Effector memory CD8-positive, alpha-beta T cell (primary cell): ENCODE results near the gene C16orf74.

Experiments used
- ATAC-seq: fragments of 150-1000 bp; cut with Tn5 transposase; replicated peaks from 2 replicates; pipeline ENCODE4 v1.10.0; 2021; ENCODE audit warnings: mild to moderate bottlenecking, moderate library complexity
- DNase-seq, 3 experiments: peaks; one replicate each; pipeline ENCODE4 v3.0.0; 2021
- H3K27ac Mint-ChIP-seq, 2 donors: one replicate each; pipeline ENCODE4 v1.8.0; 2022; ENCODE audit warnings: mild to moderate bottlenecking in 2 of 2, mixed read lengths in 2 of 2, moderate library complexity in 2 of 2
- H3K27me3 Mint-ChIP-seq, 2 donors: one replicate each; pipeline ENCODE4 v1.8.0; 2022; ENCODE audit warnings: mixed read lengths in 2 of 2
- H3K36me3 Mint-ChIP-seq: one replicate; pipeline ENCODE4 v1.8.0; 2022; ENCODE audit warnings: mild to moderate bottlenecking, moderate library complexity, mixed read lengths; ENCODE audit not compliant: insufficient read depth
- H3K4me1 Mint-ChIP-seq, 2 donors: one replicate each; pipeline ENCODE4 v1.8.0; 2022; ENCODE audit warnings: low read depth in 2 of 2, mixed read lengths in 2 of 2
- H3K4me3 Mint-ChIP-seq, 2 donors: one replicate each; pipeline ENCODE4 v1.8.0; 2022; ENCODE audit warnings: mild to moderate bottlenecking in 2 of 2, mixed read lengths in 2 of 2, moderate library complexity in 2 of 2
- H3K9me3 Mint-ChIP-seq, 2 donors: one replicate each; pipeline ENCODE4 v1.8.0; 2022; ENCODE audit warnings: mixed read lengths in 2 of 2

Gene C16orf74

DNA sequence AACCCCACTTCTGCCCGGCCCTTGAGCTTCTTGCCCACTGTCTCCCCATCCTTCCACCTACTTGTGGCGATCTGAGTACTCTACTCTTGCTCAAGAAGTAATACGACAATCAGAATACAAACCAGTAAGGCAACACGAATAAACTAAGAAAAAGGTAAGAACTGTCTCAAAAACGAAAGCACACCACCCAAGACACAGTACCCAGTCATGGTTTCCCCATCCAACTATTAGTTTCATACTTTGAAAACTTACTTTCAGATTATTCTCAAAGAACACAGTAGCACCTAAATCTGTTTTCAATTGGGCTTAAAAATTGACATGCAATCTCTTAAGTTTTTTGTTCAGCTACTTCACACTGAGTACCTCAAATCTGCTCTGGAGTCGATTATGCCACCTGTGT lies 76.1 kb downstream of the C16orf74 start:
- no peak for ATAC-seq
- Mint-ChIP-seq H3K4me3 (no peak overlapping the region), H3K27ac (peak overlapping the region; percentile 60 to 73), H3K9me3 (no peaks in the 10 kb centered on the region), H3K36me3 (peaks cover 68% of the 10 kb centered on the region), H3K4me1 (no peaks in the 10 kb centered on the region), H3K27me3 (no peaks in the 10 kb centered on the region)
- no peak for DNase-seq

DNA sequence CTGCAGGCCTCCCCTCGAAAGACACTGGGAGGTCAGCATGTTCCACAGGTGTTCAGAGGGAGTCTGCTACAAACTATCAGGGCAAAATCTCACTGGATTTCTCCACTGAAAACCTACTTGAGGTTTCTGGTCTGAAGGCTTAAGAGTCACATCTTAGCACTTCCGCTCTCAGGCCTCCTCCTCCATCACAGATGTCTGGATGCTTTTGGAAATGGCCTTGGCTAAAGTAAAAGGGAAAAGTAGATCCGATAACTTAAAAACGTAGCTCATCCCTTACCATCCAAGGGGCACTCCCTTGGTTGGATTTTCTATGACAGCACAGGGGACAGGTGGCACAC lies 76.5 kb downstream of the C16orf74 start:
- Mint-ChIP-seq H3K4me3 (no peak overlapping the region), H3K27ac (peak overlapping the region; percentile 55 to 73), H3K27me3 (no peaks in the 10 kb centered on the region), H3K9me3 (no peaks in the 10 kb centered on the region), H3K36me3 (peaks cover 69% of the 10 kb centered on the region), H3K4me1 (no peaks in the 10 kb centered on the region)
- DNase-seq (no peak), ATAC-seq (no peak)

DNA sequence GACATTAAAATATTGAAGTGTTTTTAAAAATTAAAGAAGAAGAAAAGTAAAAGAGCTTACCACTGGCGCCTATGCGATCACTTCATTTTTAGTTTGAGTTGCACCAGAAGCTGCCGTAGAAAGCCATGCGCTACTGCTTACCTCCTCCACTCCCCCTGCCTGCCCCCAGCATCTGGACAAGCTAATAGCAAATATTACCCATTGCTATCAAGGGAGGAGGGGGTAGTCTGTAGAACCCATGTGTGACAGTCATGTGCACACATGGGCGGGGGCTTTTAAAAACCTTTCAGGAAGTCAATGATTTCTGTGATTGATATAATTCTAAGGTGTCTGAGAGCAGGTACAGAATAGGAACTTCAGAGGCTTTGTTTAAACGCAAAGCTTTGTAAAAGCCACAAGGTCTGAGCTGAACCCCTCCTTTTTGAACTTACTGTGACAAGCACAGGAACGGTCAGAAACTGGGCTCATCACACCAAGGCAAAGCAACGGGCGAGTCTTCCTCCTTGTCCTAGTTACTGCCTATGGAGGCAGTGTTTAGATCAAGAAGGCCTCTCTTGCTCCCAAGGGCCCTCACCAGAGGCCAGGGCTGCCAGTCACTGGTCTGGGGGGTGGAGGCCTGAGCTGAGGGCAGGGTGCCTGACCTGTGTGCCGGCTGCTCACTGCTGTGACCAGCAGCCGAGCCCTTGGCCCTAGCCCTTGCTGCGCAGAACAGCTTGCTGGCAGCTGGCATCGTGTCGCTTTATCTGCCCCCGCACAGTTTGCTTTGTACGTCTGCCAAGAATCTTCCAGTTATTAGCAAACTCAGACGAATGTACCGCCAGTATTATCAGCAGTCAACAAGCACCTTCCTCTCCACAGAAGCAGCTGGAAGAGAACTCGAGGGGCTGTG lies 77.1 kb downstream of the C16orf74 start:
- peaks cover 73% of the 10 kb centered on the region for H3K36me3 Mint-ChIP-seq
- ATAC-seq (no peak), DNase-seq (no peak)
- no peak overlapping the region for H3K4me3 Mint-ChIP-seq
- H3K27ac Mint-ChIP-seq, result peak overlapping the region; percentile 46 to 55
- H3K4me1 Mint-ChIP-seq, result no peaks in the 10 kb centered on the region
- H3K27me3 Mint-ChIP-seq, result no peaks in the 10 kb centered on the region
- H3K9me3 Mint-ChIP-seq, result no peaks in the 10 kb centered on the region

DNA sequence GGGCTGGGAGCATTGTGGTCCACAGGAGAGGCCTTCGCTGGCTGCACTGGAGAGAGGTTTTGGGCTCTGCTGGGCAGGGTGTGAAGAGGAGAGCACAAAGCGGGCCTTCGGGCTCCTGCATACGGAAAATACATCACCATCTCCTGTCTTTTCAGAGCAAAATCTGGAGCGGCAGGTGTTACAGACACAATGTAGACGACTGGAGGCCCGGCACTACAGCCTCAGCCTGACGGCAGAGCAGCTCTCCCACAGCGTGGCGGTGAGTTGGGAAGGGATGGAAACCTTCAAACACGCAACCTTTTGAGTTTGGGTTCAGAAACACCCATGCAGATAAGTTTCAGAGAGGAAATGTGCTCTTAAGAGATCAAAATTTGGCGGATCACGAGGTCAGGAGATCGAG lies 80.1 kb downstream of the C16orf74 start:
- Mint-ChIP-seq H3K9me3 (no peaks in the 10 kb centered on the region), H3K36me3 (peaks cover 81% of the 10 kb centered on the region), H3K4me3 (no peak overlapping the region), H3K4me1 (no peaks in the 10 kb centered on the region), H3K27me3 (no peaks in the 10 kb centered on the region), H3K27ac (peak overlapping the region; percentile 29 to 95)
- ATAC-seq (no peak), DNase-seq (no peak)

DNA sequence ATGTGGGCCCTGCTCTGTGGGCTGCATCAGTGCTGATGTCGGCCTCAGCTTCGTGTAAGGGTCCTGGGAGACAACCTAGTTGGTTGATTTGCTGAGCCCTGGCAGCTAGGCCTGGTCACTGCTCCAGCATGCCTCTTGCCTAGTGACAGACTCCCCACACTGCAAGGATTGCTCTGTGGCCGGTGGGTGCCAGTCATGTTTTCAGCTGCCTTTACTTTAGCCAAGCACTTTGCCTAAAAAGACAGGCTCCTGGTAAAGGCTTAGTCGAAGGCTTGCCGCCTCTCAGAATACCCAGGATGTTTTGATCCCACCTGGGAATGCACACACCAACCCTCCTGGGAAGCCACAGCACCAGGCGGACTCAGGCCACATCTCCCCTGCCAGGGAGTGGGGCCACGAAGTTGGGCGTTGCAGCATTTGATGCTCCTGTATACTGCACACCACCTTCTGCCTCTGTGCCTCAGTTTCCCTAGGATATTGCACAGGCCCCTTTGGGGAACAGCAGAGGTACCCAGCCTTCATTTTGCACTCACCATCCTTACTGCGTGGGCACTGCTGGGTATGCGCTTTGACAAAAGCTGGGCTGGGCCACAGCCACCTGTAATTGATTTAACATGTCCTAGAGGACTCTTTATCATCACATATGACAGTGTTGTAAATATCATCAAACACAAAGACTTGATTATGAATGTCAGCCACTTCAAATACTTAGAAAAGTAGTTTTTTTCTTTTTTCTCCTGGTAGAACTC lies 82.0 kb downstream of the C16orf74 start:
- Mint-ChIP-seq H3K4me3 (no peak overlapping the region), H3K4me1 (no peaks in the 10 kb centered on the region), H3K27ac (no peak overlapping the region), H3K36me3 (peaks cover 67% of the 10 kb centered on the region), H3K27me3 (no peaks in the 10 kb centered on the region), H3K9me3 (no peaks in the 10 kb centered on the region)
- ATAC-seq (no peak), DNase-seq (no peak)

DNA sequence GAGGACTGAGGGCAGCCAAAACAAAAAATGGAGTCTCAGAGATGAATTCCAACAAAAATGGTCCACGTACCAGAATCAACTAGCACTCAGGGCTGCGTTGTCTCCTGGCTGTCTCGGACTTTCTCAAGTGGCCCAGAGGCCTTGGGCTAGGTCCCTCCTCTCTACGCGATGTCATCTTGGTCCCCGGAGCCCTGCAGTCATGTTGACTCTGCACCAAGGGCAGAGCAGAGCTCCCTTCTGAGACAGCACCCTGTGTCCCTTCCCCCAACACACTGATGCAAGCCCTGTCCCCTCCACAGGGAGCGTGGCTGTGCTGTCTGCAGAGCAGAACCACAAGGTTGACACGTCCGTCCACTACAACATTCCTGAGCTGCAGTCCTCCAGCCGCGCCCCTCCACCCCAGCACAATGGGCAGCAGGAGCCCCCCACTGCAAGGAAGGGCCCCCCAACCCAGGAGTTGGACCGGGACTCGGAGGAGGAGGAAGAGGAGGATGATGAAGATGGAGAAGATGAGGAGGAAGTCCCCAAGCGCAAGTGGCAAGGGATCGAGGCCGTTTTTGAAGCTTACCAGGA lies 83.0 kb downstream of the C16orf74 start:
- H3K4me1 Mint-ChIP-seq, result no peaks in the 10 kb centered on the region
- peaks cover 65% of the 10 kb centered on the region for H3K36me3 Mint-ChIP-seq
- no peaks in the 10 kb centered on the region for H3K27me3 Mint-ChIP-seq
- DNase-seq, result no peak
- no peaks in the 10 kb centered on the region for H3K9me3 Mint-ChIP-seq
- H3K27ac Mint-ChIP-seq, result no peak overlapping the region
- H3K4me3 Mint-ChIP-seq, result no peak overlapping the region
- no peak for ATAC-seq

DNA sequence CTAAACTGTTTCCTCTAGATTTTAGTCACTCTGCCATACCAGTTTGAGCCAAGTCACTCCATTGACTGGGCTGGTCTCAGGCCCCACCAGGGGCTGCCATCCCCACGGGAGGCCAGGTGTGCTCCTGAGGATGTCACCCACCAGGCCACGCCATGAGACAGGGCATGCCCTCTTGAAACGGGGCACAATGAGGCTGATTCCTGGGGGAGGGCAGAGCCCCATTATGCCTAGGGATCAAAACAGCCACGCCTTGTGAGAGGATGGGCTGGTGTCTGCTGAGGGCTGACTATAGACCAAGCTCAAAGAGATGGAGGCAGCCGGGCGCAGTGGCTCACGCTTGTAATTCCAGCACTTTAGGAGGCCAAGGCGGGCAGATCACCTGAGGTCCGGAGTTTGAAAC lies 83.6 kb downstream of the C16orf74 start:
- no peaks in the 10 kb centered on the region for H3K27me3 Mint-ChIP-seq
- no peak overlapping the region for H3K4me3 Mint-ChIP-seq
- no peaks in the 10 kb centered on the region for H3K9me3 Mint-ChIP-seq
- ATAC-seq, result no peak
- H3K27ac Mint-ChIP-seq, result no peak overlapping the region
- no peak for DNase-seq
- H3K36me3 Mint-ChIP-seq, result peaks cover 63% of the 10 kb centered on the region
- H3K4me1 Mint-ChIP-seq, result no peaks in the 10 kb centered on the region

DNA sequence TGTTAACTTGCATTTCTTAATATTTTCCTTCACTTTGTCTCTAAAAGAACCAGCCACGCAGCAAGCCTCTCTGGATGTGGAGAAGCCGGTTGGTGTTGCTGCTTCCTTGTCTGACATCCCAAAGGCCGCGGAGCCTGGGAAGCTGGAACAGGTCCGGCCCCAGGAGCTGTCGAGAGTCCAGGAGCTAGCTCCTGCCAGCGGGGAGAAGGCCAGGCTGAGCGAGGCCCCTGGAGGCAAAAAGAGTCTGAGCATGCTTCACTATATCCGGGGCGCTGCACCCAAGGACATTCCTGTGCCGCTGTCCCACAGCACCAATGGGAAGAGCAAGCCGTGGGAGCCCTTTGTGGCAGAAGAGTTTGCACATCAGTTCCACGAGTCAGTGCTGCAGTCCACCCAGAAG lies 85.0 kb downstream of the C16orf74 start:
- Mint-ChIP-seq H3K27ac (peak overlapping the region in 1 of 2 donors; percentile 71), H3K36me3 (peaks cover 57% of the 10 kb centered on the region), H3K9me3 (no peaks in the 10 kb centered on the region), H3K4me3 (no peak overlapping the region), H3K27me3 (no peaks in the 10 kb centered on the region), H3K4me1 (no peaks in the 10 kb centered on the region)
- DNase-seq (no peak), ATAC-seq (no peak)

DNA sequence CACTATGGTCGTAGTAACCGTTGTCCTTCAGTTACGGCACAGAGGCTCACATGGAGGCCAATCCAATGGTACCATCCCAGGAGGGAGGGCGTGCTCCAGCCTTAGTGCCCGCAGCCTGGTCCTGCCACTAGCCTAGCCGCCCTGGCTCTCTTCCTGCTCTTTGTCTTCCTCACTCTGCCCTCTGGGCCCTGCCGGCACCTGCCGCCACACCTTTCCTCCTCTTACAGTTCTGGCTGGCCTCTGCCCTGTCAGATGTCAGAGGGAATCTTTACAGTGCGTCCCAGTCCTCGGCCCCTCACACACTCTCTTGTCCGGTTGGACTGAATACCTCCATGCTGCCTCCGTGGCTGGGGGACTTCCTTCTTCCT lies 85.5 kb downstream of the C16orf74 start:
- peak overlapping the region in 1 of 2 donors; percentile 71 for H3K27ac Mint-ChIP-seq
- H3K36me3 Mint-ChIP-seq, result peaks cover 53% of the 10 kb centered on the region
- H3K4me3 Mint-ChIP-seq, result no peak overlapping the region
- DNase-seq (no peak), ATAC-seq (no peak)
- no peaks in the 10 kb centered on the region for H3K4me1 Mint-ChIP-seq
- no peaks in the 10 kb centered on the region for H3K9me3 Mint-ChIP-seq
- no peaks in the 10 kb centered on the region for H3K27me3 Mint-ChIP-seq

DNA sequence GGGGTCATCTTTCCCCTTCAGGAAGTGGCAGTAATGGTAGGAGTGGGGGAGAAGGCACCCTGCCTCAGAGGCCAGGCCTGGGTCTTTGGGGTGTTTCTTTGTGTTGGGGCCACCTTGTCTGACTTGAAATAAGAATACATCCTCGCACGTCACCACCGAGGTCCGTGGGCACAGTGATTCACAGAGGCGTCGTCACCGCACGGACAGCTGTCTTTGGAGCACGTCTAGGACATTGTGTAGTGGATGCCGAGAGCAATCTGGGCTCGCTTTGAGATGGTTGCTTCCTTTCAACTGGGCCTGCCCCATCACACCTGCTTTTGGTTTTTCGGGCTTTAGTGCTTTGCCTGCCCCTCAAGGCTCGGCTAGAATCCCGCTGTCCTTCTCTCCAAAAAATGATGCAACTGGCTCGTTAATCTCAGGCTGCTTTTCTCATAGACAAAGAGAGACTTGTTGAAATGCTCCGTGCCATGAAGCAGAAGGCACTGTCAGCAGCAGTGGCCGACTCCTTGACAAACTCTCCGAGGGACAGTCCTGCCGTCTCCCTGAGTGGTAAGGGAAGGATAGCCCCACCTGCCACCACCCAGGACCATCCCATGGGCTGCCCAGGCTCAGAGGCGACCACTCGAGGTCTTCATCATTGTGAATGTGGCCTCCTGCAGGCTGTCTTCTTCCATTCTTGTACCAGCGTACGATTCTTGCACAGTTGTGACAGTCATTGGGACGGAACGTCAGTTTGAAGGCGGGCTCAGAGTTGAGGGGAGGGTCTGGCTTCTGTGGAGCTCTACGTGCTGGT lies 86.1 kb downstream of the C16orf74 start:
- no peaks in the 10 kb centered on the region for H3K9me3 Mint-ChIP-seq
- H3K36me3 Mint-ChIP-seq, result peaks cover 54% of the 10 kb centered on the region
- H3K4me3 Mint-ChIP-seq, result no peak overlapping the region
- peaks cover 2% of the 10 kb centered on the region in 2 donors for H3K4me1 Mint-ChIP-seq
- no peak overlapping the region for H3K27ac Mint-ChIP-seq
- DNase-seq (no peak), ATAC-seq (no peak)
- H3K27me3 Mint-ChIP-seq, result no peaks in the 10 kb centered on the region

DNA sequence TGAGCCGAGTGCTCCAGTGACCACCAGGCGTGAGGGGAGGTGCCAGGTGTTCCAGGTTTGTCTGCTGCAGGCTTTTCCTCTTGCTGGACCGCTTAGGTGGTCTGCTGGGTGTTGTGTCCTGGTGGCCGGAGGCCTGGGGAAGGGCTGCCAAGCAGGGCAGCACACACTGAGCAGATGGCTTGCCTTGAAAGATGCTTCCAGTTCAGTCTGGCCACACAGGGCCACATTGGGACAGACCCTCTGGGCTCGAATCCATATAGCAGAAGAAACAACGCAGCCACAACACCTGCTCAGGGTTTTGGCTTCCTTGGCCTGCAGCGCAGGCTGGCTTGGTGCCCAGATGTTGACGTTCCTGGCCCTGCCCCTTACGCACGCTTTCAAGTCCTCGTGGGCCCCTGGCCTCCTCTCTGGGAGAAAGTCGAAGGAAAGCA lies 87.0 kb downstream of the C16orf74 start:
- Mint-ChIP-seq H3K36me3 (peaks cover 48% of the 10 kb centered on the region), H3K27me3 (no peaks in the 10 kb centered on the region), H3K4me3 (no peak overlapping the region), H3K27ac (no peak overlapping the region), H3K9me3 (no peaks in the 10 kb centered on the region), H3K4me1 (peaks cover 2 to 5% of the 10 kb centered on the region in 2 donors)
- ATAC-seq, result no peak
- DNase-seq, result no peak

DNA sequence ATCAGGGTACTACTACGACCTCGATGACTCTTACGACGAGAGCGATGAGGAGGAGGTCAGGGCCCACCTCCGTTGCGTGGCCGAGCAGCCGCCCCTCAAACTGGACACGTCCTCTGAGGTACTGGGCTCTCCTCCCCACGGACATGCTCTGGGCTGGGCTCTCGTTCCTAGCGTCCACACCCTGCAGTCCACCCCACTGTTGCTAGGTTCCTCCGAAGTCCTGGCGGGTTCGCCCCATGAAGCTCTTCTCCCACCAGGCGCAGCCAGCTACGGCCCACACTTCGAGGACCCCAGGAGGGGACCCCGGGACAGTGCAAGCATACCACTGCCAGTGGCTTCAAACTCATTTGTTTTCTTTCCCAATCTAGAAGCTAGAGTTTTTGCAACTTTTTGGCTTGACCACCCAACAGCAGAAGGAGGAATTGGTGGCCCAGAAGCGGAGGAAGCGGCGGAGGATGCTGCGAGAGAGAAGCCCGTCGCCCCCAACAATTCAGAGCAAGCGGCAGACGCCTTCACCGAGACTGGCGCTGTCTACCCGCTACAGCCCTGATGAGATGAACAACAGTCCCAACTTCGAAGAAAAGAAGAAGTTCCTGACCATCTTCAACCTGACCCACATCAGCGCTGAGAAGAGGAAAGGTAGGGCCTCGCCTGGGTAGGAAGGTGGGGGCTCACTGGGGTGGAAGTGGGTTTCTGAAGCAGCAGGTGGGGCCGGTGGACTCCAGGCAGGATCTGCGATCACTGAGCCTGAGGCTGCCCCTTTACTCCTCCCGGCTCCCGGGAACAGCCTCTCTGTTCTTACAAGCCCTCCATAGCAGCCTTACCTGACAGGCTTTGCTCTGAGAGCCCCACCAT lies 87.7 kb downstream of the C16orf74 start:
- H3K4me1 Mint-ChIP-seq, result peaks cover 2 to 5% of the 10 kb centered on the region in 2 donors
- H3K27ac Mint-ChIP-seq, result no peak overlapping the region
- ATAC-seq (no peak), DNase-seq (no peak)
- no peaks in the 10 kb centered on the region for H3K9me3 Mint-ChIP-seq
- no peaks in the 10 kb centered on the region for H3K27me3 Mint-ChIP-seq
- peaks cover 44% of the 10 kb centered on the region for H3K36me3 Mint-ChIP-seq
- no peak overlapping the region for H3K4me3 Mint-ChIP-seq

DNA sequence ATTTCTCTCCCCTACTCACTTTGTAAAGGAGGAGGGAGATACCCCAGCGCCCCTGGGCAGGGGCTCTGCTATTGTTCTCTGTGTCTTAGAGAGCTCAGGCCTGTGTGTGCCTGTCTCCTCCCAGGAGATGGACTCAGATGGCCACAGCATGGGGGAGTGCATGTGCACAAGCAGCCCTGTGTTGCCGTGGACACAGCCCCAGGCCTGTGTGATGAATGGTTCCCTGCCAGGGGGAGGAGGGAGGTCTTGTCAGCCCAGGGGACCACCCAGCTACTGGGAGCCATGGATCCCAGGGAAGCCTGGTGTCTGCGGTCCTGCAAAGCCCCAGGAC lies 88.4 kb downstream of the C16orf74 start:
- ATAC-seq, result no peak
- no peak for DNase-seq
- no peaks in the 10 kb centered on the region for H3K9me3 Mint-ChIP-seq
- H3K27ac Mint-ChIP-seq, result no peak overlapping the region
- H3K27me3 Mint-ChIP-seq, result no peaks in the 10 kb centered on the region
- H3K4me3 Mint-ChIP-seq, result no peak overlapping the region
- peaks cover 2 to 5% of the 10 kb centered on the region in 2 donors for H3K4me1 Mint-ChIP-seq
- H3K36me3 Mint-ChIP-seq, result peaks cover 43% of the 10 kb centered on the region
